Activated naive CD8-positive, alpha-beta T cell treated with anti-CD3 and anti-CD28 coated beads for 36 hours (primary cell): ENCODE measurements around the gene KRTAP10-11. TPM values are rescaled to one million over a fixed set of nuclear protein-coding genes. Genes with fewer than 3 reads are reported as not detected.

Experiments
- DNase-seq: peaks from one replicate; pipeline ENCODE4 v3.0.0; 2021
- H3K27ac Mint-ChIP-seq: one replicate; pipeline ENCODE4 v1.8.0; 2022; ENCODE audit warnings: mild to moderate bottlenecking, moderate library complexity, mixed read lengths
- H3K27me3 Mint-ChIP-seq: one replicate; pipeline ENCODE4 v1.8.0; 2022; ENCODE audit warnings: mild to moderate bottlenecking, mixed read lengths
- H3K36me3 Mint-ChIP-seq: one replicate; pipeline ENCODE4 v1.8.0; 2021; ENCODE audit warnings: mild to moderate bottlenecking, mixed read lengths
- H3K4me1 Mint-ChIP-seq: one replicate; pipeline ENCODE4 v1.8.0; 2021; ENCODE audit warnings: mixed read lengths
- H3K4me3 Mint-ChIP-seq: one replicate; pipeline ENCODE4 v1.8.0; 2022; ENCODE audit warnings: mild to moderate bottlenecking, moderate library complexity, mixed read lengths
- H3K9me3 Mint-ChIP-seq: one replicate; pipeline ENCODE4 v1.8.0; 2022; ENCODE audit warnings: mixed read lengths
- total RNA-seq, 2 experiments: library from RNA; stranded (reverse); gene quantifications; one replicate each; pipeline ENCODE4 v1.2.3, GENCODE V29; 2021

Gene KRTAP10-11
- total RNA-seq, 2 experiments from 2014 or later, result not detected

GRCh38 chr21:44612029-44612486 is 34.2 kb upstream of the KRTAP10-11 start, which contains the start of gene KRTAP10-8:
Gene KRTAP10-8, plus strand, starts transcription at chr21:44612079. Its CDS starts 22 bp downstream, at chr21:44612101.
- no peak within 1 kb of the TSS for H3K27ac Mint-ChIP-seq
- no peaks in the 10 kb centered on the region for H3K27me3 Mint-ChIP-seq
- peaks cover 10% of the 10 kb centered on the region for H3K4me1 Mint-ChIP-seq
- H3K36me3 Mint-ChIP-seq, result peaks cover 1% of the 10 kb centered on the region
- H3K4me3 Mint-ChIP-seq, result no peak within 1 kb of the TSS
- peaks cover 19% of the 10 kb centered on the region for H3K9me3 Mint-ChIP-seq
- no peak for DNase-seq

DNA sequence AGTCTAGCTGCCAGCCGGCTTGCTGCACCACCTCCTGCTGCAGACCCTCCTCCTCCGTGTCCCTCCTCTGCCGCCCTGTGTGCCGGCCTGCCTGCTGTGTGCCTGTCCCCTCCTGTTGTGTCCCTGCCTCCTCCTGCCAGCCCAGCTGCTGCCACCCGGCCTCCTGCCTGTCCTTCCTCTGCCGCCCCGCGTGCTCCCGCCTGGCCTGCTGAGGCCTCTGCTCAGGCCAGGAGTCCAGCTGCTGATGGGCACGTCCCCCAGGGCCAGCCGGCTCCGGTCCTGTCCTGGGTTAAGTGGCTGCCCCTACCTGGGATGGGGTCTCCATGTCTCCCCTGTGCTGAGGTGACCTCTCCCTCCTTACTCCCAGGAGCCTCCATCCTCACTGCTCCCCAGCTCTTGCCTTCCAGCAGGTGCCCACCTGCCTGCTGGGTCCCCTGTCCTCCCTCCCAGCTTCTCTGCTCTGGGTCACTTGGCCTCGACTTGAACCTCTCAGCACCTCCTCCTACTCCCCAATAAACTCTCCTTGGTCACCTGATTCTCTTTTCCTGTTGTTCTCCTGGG is 33.5 kb upstream of the KRTAP10-11 start:
- H3K9me3 Mint-ChIP-seq, result peaks cover 19% of the 10 kb centered on the region
- no peak overlapping the region for H3K27ac Mint-ChIP-seq
- H3K27me3 Mint-ChIP-seq, result no peaks in the 10 kb centered on the region
- no peak for DNase-seq
- H3K36me3 Mint-ChIP-seq, result peaks cover 1% of the 10 kb centered on the region
- peaks cover 10% of the 10 kb centered on the region for H3K4me1 Mint-ChIP-seq
- H3K4me3 Mint-ChIP-seq, result no peak overlapping the region

DNA sequence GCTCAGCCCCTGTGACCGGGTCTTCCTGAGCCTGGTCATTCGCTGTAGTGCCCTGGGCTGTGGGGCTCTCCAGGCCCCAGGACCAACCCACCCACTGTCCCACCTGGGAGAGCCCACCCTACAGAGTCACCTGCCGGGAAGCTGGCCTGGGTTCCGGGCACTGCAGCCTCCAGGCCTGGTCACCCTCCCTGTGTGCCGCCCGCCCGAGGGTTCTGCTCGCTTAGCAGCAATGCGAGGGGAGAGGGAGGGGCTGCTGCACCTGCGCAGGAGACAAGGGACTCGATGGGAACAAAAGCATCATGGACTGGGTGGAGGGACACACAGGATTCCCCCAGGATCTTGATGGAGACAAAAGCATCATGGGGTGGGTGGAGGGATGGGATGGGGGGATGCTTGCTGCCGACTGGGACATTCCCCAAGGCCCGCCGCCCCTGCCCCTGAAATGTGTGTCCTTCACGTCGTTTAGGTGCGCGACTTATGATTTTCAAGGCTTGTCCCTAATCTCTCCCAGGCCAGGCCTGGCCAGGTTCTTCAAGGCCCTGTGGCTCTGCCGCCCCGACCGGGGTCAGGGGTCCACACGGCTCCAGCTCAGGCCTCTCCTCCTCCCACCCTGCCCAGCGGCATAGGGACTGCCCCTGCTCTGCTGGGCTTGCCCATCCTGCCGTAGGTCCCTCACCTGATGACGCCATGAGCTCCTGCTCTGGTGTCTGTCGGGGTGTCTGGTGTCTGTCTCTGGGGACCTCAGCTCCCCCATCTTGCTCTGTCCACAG is 32.6 kb upstream of the KRTAP10-11 start:
- H3K4me3 Mint-ChIP-seq, result no peak overlapping the region
- H3K27ac Mint-ChIP-seq, result no peak overlapping the region
- DNase-seq, result no peak
- no peaks in the 10 kb centered on the region for H3K27me3 Mint-ChIP-seq
- peaks cover 4% of the 10 kb centered on the region for H3K36me3 Mint-ChIP-seq
- peaks cover 23% of the 10 kb centered on the region for H3K9me3 Mint-ChIP-seq
- H3K4me1 Mint-ChIP-seq, result peaks cover 16% of the 10 kb centered on the region

GRCh38 chr21:44614161-44614631 is 32.0 kb upstream of the KRTAP10-11 start:
- Mint-ChIP-seq H3K36me3 (peaks cover 9% of the 10 kb centered on the region), H3K9me3 (peaks cover 25% of the 10 kb centered on the region), H3K27me3 (no peaks in the 10 kb centered on the region), H3K27ac (no peak overlapping the region), H3K4me3 (no peak overlapping the region), H3K4me1 (peaks cover 22% of the 10 kb centered on the region)
- DNase-seq, result no peak

- Mint-ChIP-seq H3K27me3 (no peaks in the 10 kb centered on the region), H3K4me3 (no peak overlapping the region), H3K9me3 (peaks cover 27% of the 10 kb centered on the region), H3K27ac (no peak overlapping the region), H3K36me3 (peaks cover 17% of the 10 kb centered on the region), H3K4me1 (peaks cover 24% of the 10 kb centered on the region)
- DNase-seq, result no peak
These were observed 31.2 kb upstream of the KRTAP10-11 start for GRCh38 chr21:44614961-44615391.

GRCh38 chr21:44615466-44615865 is 30.7 kb upstream of the KRTAP10-11 start:
- H3K36me3 Mint-ChIP-seq, result peaks cover 19% of the 10 kb centered on the region
- no peak overlapping the region for H3K4me3 Mint-ChIP-seq
- peaks cover 29% of the 10 kb centered on the region for H3K9me3 Mint-ChIP-seq
- no peak overlapping the region for H3K27ac Mint-ChIP-seq
- peaks cover 24% of the 10 kb centered on the region for H3K4me1 Mint-ChIP-seq
- no peaks in the 10 kb centered on the region for H3K27me3 Mint-ChIP-seq
- DNase-seq, result no peak

GRCh38 chr21:44615911-44616590 is 30.2 kb upstream of the KRTAP10-11 start:
- H3K9me3 Mint-ChIP-seq, result peaks cover 31% of the 10 kb centered on the region
- no peak overlapping the region for H3K27ac Mint-ChIP-seq
- H3K4me3 Mint-ChIP-seq, result no peak overlapping the region

DNA sequence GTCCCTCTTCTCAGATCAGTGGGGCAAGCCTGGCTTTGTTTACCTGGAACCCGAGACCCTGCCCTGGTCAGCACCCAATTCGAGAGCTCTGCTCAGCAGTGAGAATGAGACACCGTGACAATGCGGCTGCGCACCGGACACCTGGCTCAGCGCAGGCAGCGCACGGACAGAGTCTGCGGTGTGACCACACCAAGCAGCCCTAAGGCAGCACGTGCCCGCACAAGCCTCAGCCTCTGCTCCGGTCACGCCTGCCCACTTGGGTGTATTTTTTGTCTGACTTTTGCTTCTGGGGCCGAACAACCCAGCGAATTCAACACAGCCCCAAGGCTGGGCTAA is 29.7 kb upstream of the KRTAP10-11 start:
- peaks cover 26% of the 10 kb centered on the region for H3K9me3 Mint-ChIP-seq
- no peak for DNase-seq
- peaks cover 24% of the 10 kb centered on the region for H3K4me1 Mint-ChIP-seq
- no peak overlapping the region for H3K4me3 Mint-ChIP-seq
- H3K27me3 Mint-ChIP-seq, result no peaks in the 10 kb centered on the region
- H3K36me3 Mint-ChIP-seq, result peaks cover 24% of the 10 kb centered on the region
- no peak overlapping the region for H3K27ac Mint-ChIP-seq

More at GRCh38 chr21:44615911-44616590, 30.2 kb upstream of the KRTAP10-11 start:
- no peak for DNase-seq
- Mint-ChIP-seq H3K36me3 (peaks cover 24% of the 10 kb centered on the region), H3K4me1 (peaks cover 24% of the 10 kb centered on the region), H3K27me3 (no peaks in the 10 kb centered on the region)

GRCh38 chr21:44617071-44617501 is 29.1 kb upstream of the KRTAP10-11 start:
- H3K27ac Mint-ChIP-seq, result no peak overlapping the region

DNA sequence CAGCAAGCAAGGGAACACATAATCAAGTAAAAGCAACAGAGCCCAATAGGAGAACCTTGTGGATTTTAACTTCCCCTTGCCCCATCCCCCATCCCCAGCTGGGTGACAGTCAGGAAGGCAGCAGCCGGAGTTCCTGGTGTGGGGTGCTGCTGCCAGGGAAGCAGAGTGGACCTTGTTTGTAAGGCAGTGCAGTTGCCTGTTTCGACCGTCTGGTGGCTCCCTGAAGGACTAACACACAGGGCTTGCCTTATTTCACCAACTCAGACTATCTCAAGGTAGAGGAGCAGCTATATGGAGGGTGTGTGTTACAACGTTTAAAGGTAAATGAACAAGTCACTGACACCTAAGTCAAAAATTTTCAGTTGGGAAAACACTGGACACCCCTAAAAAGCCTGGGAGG is 27.7 kb upstream of the KRTAP10-11 start:
- Mint-ChIP-seq H3K27me3 (no peaks in the 10 kb centered on the region), H3K9me3 (peaks cover 30% of the 10 kb centered on the region), H3K4me3 (peak overlapping the region; percentile 12), H3K27ac (peak overlapping the region; percentile 88), H3K36me3 (peaks cover 26% of the 10 kb centered on the region), H3K4me1 (peaks cover 24% of the 10 kb centered on the region)
- no peak for DNase-seq

More at GRCh38 chr21:44617071-44617501, 29.1 kb upstream of the KRTAP10-11 start:
- peaks cover 24% of the 10 kb centered on the region for H3K36me3 Mint-ChIP-seq
- DNase-seq, result no peak
- peaks cover 27% of the 10 kb centered on the region for H3K9me3 Mint-ChIP-seq
- no peak overlapping the region for H3K4me3 Mint-ChIP-seq
- no peaks in the 10 kb centered on the region for H3K27me3 Mint-ChIP-seq
- peaks cover 24% of the 10 kb centered on the region for H3K4me1 Mint-ChIP-seq

GRCh38 chr21:44618909-44619308 is 27.3 kb upstream of the KRTAP10-11 start:
- peaks cover 34% of the 10 kb centered on the region for H3K9me3 Mint-ChIP-seq
- H3K36me3 Mint-ChIP-seq, result peaks cover 27% of the 10 kb centered on the region
- DNase-seq, result peak; percentile 36
- H3K4me1 Mint-ChIP-seq, result peaks cover 24% of the 10 kb centered on the region
- H3K4me3 Mint-ChIP-seq, result peak overlapping the region; percentile 29
- no peaks in the 10 kb centered on the region for H3K27me3 Mint-ChIP-seq
- H3K27ac Mint-ChIP-seq, result peak overlapping the region; percentile 88

- H3K27me3 Mint-ChIP-seq, result no peaks in the 10 kb centered on the region
- peaks cover 24% of the 10 kb centered on the region for H3K4me1 Mint-ChIP-seq
- no peak overlapping the region for H3K27ac Mint-ChIP-seq
- no peak overlapping the region for H3K4me3 Mint-ChIP-seq
- no peak for DNase-seq
- peaks cover 35% of the 10 kb centered on the region for H3K36me3 Mint-ChIP-seq
- H3K9me3 Mint-ChIP-seq, result peaks cover 43% of the 10 kb centered on the region
These were observed 26.3 kb upstream of the KRTAP10-11 start for GRCh38 chr21:44619886-44620285.

DNA sequence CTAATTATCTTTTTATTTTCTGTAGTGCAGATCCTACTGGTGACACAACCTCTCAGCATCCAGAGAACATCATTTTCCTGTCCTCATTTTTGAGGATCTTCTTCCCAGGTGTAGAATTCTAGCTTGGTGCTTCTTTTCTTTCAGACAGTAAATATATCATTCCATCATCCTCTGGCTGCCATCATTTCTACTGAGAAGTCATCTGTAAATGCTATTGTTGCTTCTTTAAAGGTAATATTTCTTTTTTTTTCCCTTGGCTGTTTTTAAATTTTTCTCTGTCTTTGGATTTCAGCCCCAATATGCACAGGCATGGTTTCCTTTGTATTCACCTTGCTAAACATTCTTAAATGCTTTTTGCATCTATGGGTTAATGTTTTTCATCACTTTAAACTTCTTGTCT is 22.6 kb upstream of the KRTAP10-11 start:
- no peak overlapping the region for H3K4me3 Mint-ChIP-seq
- peaks cover 41% of the 10 kb centered on the region for H3K9me3 Mint-ChIP-seq
- no peak overlapping the region for H3K27ac Mint-ChIP-seq
- H3K27me3 Mint-ChIP-seq, result no peaks in the 10 kb centered on the region
- peaks cover 16% of the 10 kb centered on the region for H3K4me1 Mint-ChIP-seq
- no peak for DNase-seq
- peaks cover 32% of the 10 kb centered on the region for H3K36me3 Mint-ChIP-seq

- DNase-seq, result no peak
- Mint-ChIP-seq H3K4me1 (peaks cover 22% of the 10 kb centered on the region), H3K27ac (no peak overlapping the region), H3K4me3 (no peak overlapping the region), H3K27me3 (no peaks in the 10 kb centered on the region), H3K36me3 (peaks cover 24% of the 10 kb centered on the region), H3K9me3 (peaks cover 32% of the 10 kb centered on the region)
These were observed 20.5 kb upstream of the KRTAP10-11 start for GRCh38 chr21:44625756-44626155.

- Mint-ChIP-seq H3K9me3 (peaks cover 34% of the 10 kb centered on the region), H3K27me3 (no peaks in the 10 kb centered on the region), H3K4me3 (no peak overlapping the region), H3K27ac (no peak overlapping the region), H3K36me3 (peaks cover 27% of the 10 kb centered on the region), H3K4me1 (peaks cover 22% of the 10 kb centered on the region)
- DNase-seq, result no peak
These were observed 20.0 kb upstream of the KRTAP10-11 start for GRCh38 chr21:44626262-44626661.
